B cell (primary cell): ENCODE results near the gene POLR1B.
"Not testable (repeated sequence)": the region's sequence is repeated elsewhere in the genome, so short reads cannot be mapped to it uniquely, and the experiment has no call there.

ENCODE experiments used
- EZH2 ChIP-seq: IDR thresholded peaks from 2 replicates; pipeline ENCODE4 v1.6.1; 2012; ENCODE audit warnings: borderline replicate concordance, low read depth, mild to moderate bottlenecking, moderate library complexity, low read length; ENCODE audit not compliant: insufficient read depth, poor library complexity, severe bottlenecking
- TF ChIP-seq, protein P1 (sequence below): fragments of 200-600 bp; IDR thresholded peaks from one replicate; pipeline ENCODE4 v1.8.0; 2022; ENCODE audit warnings: antibody characterized with exemption, mild to moderate bottlenecking

GRCh38 chr2:112536665-112537064, 5.6 kb upstream of the POLR1B start:
- TF ChIP-seq, protein P1, sequence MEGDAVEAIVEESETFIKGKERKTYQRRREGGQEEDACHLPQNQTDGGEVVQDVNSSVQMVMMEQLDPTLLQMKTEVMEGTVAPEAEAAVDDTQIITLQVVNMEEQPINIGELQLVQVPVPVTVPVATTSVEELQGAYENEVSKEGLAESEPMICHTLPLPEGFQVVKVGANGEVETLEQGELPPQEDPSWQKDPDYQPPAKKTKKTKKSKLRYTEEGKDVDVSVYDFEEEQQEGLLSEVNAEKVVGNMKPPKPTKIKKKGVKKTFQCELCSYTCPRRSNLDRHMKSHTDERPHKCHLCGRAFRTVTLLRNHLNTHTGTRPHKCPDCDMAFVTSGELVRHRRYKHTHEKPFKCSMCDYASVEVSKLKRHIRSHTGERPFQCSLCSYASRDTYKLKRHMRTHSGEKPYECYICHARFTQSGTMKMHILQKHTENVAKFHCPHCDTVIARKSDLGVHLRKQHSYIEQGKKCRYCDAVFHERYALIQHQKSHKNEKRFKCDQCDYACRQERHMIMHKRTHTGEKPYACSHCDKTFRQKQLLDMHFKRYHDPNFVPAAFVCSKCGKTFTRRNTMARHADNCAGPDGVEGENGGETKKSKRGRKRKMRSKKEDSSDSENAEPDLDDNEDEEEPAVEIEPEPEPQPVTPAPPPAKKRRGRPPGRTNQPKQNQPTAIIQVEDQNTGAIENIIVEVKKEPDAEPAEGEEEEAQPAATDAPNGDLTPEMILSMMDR = not testable (repeated sequence)
- TF ChIP-seq EZH2 = not testable (repeated sequence)
